Hematopoietic multipotent progenitor cell (in vitro differentiated cells): Measurements from ENCODE around the gene SLC47A2. TPM values are rescaled to one million over a fixed set of nuclear protein-coding genes. Genes with fewer than 3 reads are reported as not detected.
"Not testable (repeated sequence)": the region's sequence is repeated elsewhere in the genome, so short reads cannot be mapped to it uniquely, and the experiment has no call there.

ENCODE experiments used
- DNase-seq, 3 donors: peaks; one replicate each; pipeline ENCODE4 v3.0.0-alpha.2; 2011 to 2015; ENCODE audit warnings: low read depth in 2 of 3, low spot score in 2 of 3
- total RNA-seq: library from RNA; depleted of rRNA; stranded (reverse); fragments of >200 nt; gene quantifications from one replicate; pipeline ENCODE4 v1.2.3, GENCODE V29; 2012

SLC47A2 gene
- total RNA-seq, 1 donor = not detected

DNA sequence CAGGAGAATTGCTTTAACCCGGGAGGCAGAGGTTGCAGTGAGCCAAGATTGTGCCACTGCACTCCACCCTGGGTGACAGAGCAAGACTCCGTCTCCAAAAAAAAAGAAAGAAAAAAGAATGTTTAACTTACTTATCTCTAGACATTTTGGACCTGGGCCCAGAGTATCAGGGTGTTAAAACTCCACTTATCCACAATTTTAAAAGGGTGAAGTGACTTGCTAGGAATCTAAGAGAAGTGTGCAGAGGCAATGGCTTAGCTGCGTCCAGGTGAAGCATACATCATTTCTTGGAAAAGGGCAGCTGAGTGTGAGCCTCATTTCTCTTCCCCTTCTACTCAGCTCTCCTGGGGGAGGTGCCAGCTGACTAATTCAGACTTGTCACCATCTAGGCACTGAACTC lies 42.8 kb downstream of the SLC47A2 start:
- DNase-seq = no peak

DNA sequence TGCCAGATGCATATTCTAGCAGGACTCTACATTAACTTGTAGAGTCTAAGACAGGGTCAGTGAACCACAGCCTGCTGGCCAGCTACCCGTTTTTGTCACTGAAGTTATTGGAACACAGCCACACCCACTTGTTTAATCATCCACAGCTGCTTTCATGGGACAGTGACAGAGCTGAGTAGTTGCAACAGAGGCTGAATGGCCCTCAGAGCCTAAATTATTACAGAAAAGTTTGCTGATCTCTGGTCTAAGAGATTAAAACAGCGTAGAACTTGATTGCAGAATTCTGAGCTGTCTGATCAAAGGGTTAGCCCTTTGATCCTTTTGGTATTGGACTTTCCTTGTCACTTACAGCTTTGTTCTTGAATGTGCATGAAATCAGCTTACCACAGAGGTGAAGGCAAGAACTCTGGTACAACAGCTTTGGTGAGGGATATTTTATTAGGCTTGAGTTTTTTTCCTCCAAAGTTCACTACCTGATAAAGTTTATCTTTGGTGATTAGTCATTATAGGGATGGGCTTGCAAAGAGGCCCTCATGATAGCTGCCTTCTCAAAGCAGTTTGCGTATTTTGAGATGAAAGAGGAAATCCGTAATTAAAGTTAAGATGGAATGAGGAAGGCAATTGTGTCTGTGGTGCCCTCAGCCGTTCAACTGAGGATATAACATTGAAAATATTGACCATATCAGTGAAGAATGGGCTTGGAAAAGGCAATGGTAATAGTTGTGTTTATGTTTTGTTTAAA lies 44.2 kb downstream of the SLC47A2 start:
- DNase-seq = no peak

DNA sequence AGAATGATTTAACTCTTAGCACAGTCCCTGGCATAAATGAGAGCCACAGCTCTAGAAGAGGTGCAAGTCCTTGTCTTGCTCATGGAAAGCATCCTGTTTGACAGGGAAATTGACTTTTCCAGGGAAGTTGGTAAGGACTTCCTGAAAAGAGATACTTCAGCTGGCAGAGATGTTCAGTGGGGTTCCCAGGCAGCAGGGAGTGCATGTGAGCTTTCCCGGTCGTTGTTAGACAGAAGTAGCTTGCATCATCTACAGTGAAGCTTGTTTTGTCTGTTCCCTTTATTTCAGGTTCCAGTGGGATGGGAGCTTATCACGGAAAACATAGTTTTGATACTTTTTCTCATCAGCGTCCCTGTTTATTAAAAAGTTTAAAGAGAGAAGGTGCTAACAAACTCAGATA lies 45.0 kb downstream of the SLC47A2 start:
- DNase-seq = no peak

DNA sequence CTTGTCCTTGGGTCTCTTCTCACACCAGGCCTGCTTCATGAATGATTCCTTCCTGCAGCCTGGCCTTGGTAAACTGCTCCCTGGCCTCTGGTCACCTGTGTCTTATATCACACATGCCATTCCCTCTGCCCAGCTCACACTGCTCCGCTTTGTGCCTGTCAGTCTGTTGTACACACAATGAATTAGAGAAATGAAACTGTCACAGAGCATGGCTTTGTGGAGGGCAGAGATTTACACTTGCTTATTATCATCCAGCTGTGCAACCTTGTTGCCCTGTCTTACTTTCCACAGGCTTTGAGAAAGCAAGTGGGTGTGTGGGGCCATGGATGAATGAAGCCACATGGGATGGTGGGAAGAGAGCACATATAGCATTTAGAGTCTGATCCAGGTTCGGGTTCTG lies 45.5 kb downstream of the SLC47A2 start:
- DNase-seq = no peak

DNA sequence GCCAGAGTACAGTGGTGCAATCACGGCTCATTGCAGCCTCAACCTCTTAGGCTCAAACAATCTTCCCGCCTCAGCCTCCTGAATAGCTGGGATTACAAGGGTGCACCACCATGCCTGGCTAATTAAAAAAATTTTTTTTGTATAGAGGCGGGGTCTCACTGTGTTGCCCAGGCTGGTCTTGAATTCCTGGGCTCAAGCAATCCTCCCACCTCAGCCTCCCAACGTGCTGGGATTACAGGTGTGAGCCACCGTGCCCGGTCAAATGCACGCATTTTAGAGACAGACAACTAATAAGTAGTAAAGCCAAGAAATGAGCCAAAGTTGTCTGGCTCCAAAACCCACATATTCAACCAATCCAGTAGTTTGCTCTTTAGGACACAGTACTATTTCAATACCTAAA lies 46.7 kb downstream of the SLC47A2 start:
- DNase-seq = not testable (repeated sequence)

DNA sequence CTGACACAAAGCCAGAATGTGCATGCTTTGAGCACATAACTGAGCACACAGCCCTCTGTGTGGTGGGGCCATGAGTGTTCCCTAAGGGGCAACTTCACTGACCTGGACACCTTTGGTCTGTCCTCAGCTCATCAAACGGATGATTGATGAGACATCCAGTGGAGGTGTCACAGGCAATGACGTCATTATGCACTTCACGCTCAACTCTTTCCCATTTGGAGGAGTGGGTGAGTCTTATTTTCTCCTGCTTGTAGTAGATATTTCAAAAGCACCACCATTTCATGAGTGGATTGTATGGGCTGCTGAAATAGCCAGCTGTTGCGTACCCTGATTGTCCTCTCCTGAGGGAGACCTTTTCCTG lies 51.6 kb downstream of the SLC47A2 start:
- DNase-seq = no peak

DNA sequence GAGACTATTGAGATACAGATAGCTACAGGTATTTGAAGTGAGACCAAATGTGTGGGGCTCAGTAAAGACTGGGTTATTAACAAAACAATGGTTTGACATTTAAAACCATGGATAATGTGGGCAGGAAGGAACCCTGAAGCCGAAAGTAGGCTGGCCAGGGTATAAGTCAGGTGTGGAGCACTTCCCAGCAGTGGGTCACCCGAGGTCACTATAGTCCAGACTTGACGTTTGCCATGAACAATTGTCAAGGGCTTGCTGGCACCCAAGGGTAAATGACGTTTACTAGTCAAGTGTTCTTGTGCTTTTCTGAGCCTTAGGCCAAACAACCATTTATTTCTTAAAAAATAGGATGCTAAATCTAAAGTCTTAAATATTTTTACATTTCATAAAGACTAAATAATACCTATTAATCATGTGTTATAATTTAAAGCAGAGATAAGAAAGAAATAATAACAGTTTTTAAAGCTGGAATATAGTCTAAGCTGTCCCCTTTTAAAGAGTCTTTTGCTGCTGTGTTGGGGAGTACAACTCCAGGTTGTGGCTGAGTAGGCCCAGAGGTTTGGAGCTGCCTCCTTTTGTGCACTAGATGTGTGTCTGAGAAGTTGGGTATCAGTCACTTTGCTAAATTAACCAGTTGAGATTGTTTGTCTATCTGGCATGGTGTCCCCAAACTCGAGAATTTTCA lies 52.1 kb downstream of the SLC47A2 start:
- DNase-seq = no peak

DNA sequence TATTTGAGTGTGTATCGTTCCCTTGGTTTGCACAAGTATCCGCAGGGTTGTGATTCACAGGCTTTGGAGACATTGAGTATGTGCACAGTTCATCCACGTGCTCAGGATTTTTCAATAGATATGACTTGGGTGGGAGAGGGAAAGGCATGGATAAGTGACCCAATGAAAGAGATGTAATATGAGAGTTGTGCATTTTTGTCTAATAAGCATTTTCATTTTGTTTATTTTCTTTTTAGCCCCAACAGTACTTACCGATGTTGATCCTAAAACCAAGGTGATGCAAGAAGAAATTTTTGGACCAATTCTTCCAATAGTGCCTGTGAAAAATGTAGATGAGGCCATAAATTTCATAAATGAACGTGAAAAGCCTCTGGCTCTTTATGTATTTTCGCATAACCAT lies 53.3 kb downstream of the SLC47A2 start:
- no peak for DNase-seq

DNA sequence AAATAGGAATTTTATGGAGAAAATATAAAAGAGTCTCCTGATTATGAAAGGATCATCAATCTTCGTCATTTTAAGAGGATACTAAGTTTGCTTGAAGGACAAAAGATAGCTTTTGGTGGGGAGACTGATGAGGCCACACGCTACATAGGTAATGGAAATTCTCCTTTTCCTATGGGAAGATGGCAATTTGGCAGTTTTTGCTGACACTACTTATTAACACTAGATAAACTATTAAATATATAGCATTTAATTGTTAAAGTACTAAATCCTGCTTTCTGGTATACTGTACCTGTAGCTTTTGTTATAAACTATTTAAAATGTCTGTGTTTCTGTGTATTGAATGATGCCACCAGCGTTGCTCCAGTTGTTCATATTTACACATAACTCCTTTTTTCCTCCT lies 55.3 kb downstream of the SLC47A2 start:
- no peak for DNase-seq

DNA sequence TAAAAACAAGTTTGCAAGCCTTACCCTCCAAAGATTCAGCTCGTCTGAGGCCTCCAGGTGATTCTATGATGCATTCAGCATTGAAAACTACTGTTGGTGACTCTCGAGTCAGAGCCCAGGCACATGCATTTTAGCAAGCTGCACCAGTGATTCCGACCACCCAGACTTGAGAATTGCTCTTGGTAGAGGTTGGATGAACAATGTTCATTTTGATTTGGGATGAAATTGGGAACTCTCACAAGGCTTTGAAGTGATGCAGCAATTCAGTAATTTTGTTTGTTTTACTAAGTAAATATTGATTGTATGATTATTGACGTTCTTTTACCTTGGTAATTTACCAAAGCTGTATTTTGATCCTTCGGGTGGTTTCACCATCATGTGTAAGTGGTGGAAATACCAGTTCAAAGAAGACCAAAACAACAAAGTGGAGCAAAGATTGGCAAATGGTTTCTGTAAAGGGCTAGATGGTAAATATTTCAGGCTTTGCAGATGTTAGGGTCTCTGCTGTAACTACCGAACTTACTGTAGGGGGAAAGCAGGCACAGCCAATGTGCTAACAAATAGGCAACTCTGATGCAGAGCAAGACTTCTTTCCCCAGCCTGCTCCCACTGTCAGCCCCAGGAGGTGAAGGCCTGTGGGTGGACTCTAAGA lies 56.0 kb downstream of the SLC47A2 start:
- DNase-seq = no peak

DNA sequence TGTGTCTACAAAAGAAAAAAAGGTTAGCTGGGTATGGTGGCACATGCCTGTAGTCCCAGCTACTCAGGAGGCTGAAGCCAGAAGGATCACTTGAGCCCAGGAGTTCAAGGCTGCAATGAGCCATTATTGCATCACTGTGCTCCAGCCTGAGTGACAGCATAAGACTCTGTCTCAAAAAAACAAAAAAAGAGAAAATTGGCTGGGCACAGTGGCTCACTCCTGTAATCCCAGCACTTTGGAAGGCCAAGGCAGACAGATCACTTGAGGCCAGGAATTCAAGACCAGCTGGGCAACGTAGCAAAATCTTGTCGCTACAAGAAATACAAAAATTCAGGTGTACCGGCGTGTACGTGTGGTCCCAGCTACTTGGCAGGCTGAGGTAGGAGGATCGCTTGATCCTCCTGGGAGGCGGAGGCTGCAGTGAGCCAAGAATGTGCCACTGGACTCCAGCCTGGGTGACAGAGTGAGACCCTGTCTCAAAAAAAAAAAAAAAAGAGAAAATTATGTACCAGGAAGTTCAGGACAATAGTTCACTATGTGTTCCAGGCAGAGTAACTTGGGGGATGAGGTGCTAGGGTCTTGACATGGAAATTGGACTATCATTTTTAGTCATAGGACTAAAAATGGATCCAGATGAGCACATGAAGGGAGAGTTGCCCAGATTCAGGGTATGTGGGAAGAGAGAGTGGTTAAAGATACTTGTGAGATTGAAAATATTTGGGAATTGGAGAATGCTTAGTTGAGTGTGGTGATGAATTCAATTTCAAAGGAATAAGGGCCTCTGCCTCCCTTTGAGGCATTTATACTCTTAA lies 56.8 kb downstream of the SLC47A2 start:
- no peak for DNase-seq

DNA sequence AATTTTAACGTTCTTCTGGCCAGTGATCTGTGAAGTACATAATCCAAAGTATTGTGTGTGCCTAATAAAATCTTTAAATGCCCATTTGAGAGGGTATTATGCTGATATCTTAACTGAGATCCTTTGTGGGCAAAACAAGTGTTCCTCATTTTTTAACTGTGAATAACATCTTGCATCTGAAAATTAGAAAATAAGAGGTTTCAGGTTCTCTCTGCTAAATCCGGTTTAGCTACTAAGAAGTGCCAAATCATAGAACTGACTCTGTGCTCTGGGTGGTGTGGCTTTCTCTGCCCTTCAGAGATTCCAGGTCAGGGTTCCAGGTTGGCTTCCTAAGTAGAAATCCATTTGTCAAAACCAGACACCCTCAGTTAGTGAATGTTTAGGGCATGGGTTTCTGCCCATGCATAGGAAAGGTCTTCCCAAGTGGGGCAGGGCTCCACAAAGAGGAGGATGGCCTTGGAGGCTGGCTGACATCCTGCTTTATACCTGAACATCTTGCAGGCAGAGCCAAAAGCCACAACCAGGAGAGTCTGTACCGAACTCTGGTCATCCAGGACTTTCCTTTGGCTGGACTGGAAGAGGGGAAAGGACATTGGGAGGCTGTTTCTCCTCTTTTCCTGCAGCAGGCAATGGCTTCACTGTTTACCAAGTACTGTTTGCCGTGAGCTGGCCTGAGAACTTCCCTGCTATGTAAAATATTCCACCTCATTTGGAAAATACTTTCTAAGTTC lies 59.4 kb downstream of the SLC47A2 start:
- DNase-seq = no peak

DNA sequence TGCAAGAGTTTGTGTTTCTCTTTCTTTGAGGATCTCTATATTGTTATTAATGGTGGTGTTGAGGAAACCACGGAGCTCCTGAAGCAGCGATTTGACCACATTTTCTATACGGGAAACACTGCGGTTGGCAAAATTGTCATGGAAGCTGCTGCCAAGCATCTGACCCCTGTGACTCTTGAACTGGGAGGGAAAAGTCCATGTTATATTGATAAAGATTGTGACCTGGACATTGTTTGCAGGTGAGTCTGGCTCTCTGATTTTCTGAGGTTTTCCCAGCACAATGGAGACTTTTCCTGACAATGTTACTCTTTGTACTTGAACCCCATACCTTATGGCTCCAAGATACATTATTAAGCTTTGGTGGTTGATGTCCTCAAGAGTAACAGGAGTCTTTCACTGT lies 60.0 kb downstream of the SLC47A2 start:
- no peak for DNase-seq

DNA sequence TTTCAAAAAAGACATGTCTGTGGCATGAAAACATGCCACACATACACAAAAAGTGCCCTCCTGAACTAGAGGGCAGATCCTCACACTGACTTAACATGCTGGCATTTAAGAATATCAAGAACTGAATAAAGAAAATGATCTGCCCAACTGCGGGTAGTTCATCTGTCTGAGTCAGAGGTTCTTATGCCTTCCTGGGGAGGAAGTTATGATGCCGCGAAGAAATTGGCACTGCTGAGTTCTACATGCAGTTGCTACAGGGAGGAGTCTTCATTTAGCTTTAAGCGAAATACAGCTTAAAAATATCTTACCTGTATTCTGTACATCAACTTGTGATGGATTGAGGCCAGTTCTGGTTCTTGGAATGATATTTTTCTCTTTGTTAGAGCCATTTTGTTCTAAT lies 61.5 kb downstream of the SLC47A2 start:
- no peak for DNase-seq

DNA sequence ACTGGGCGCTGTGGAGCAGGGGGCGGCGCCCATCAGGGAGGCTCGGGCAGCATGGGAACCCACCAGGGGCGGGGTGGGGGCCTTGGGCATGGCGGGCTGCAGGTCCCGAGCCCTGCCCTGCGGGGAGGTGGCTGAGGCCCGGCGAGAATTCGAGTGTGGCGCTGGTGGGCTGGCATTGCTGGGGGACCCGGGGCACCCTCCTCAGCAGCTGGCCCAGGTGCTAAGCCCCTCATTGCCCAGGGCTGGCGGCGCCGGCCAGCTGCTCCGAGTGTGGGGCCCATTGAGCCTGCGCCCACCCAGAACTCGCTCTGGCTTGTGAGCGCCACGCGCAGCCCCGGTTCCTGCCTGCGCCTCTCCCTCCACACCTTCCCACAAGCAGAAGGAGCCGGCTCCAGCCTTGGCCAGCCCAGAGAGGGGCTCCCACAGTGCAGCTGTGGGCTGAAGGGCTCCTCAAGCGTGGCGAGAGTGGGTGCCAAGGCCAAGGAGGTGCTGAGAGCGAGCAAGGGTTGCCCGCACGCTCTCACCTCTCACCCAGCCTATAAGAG lies 62.0 kb downstream of the SLC47A2 start:
- DNase-seq = no peak

DNA sequence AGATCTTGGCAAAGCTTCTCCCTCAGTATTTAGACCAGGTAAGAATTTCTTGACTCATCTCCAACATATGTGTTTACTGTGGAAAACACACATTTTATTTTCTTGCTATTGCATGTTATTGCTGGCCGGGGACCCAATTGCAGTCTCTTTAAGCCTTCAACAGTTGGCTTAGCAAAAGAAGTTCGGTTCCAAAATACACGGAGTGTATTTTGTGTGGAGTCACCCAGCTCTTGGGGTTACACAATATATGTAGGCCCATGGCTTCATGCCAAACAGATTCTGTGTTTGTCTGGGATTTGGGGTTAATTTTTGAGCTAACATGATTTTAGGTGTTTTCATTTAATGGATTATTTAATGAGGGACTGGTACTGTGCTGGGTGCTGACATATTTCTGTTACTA lies 63.8 kb downstream of the SLC47A2 start:
- no peak for DNase-seq

DNA sequence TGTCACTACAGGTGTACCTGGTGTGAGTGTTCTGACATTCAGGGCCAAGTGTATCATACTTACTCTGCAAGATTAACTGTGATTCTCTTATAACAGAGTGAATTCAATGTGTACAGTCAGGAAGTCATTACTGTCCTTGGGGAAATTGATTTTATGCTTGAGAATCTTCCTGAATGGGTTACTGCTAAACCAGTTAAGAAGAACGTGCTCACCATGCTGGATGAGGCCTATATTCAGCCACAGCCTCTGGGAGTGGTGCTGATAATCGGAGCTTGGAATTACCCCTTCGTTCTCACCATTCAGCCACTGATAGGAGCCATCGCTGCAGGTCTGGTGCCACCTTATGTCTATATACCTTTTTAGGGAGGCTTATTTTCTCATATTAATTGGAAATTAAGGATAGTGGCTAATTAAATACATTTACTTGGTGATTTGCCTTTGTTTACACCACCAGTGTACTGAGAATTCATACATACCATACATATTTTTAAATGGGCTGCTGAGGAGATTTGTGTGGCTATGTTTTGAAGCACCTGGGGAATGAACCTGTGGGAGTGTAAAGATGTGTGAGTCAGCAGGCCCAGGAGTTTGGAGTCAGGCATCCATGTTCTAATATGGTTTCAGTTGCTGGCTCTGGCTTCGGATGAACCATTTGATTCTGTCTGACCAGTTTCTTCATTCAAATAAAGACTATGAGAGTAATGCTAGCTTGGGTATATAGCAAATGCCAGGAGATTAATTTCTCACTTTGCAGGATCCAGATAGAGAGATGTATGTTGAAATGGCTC lies 64.7 kb downstream of the SLC47A2 start:
- DNase-seq = no peak

DNA sequence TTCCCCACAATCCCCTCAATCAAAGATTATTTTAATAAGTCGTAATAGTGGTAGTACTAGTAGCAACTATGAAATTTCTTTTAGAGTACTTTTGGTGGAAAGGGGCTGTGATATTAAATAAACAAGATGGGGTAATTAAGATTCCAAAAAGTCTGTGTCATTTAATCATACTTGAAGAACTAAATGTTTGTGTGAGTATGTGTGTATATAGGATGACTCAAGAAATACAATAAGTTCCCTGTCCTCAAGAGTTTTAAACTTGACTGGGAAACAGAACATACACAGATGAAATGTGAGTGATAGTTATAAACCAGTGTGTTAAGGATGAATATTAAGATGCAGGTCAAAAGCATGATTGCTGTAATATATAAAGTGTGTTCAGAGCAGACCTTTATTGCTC lies 65.6 kb downstream of the SLC47A2 start:
- no peak for DNase-seq

DNA sequence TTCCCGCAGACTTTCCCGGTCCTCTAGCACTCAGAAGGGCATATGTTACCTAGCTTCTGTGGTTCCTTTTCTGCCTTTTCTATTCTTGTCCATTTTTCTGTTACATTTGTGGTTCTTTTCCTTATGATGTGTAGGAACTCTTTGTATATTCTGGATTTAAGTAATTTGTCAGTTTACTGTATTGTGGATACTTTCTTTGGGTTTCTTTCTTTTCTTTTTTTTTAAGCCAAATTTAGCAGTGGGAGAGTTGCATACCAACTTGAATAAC lies 67.2 kb downstream of the SLC47A2 start:
- no peak for DNase-seq
